GM23338 (cell line): ENCODE measurements around the gene FAAH. TPM values are rescaled to one million over a fixed set of nuclear protein-coding genes. Genes with fewer than 3 reads are reported as not detected.

ENCODE experiments used
- ATAC-seq: fragments of 200-7000 bp; cut with Tn5 transposase; 3 replicates; pipeline ENCODE4 v1.9.1; 2020
- DNase-seq: peaks from one replicate; pipeline ENCODE4 v3.0.0-alpha.2; 2015; ENCODE audit warnings: low spot score
- H2AFZ ChIP-seq: fragments of 200-600 bp; sonication (generic); 2 replicates; pipeline ENCODE4 v1.8.0; 2016; ENCODE audit warnings: antibody characterized with exemption, mild to moderate bottlenecking, moderate library complexity
- H3F3A ChIP-seq: fragments of 200-600 bp; sonication (generic); replicated peaks from 2 replicates; pipeline ENCODE4 v1.8.0; 2017; ENCODE audit warnings: antibody characterized with exemption, mixed run types, low read depth
- H3K27ac ChIP-seq: fragments of 200-600 bp; sonication (generic); 2 replicates; pipeline ENCODE4 v1.6.1; 2016; ENCODE audit warnings: low read depth
- H3K27me3 ChIP-seq: fragments of 200-600 bp; sonication (generic); 2 replicates; pipeline ENCODE4 v1.8.0; 2016; ENCODE audit warnings: mild to moderate bottlenecking, mixed run types, moderate library complexity; ENCODE audit not compliant: insufficient read depth
- H3K36me3 ChIP-seq: fragments of 200-600 bp; sonication (generic); 2 replicates; pipeline ENCODE4 v1.8.0; 2016; ENCODE audit warnings: mild to moderate bottlenecking; ENCODE audit not compliant: insufficient read depth
- H3K4me1 ChIP-seq: fragments of 200-600 bp; sonication (generic); 2 replicates; pipeline ENCODE4 v1.8.0; 2016; ENCODE audit warnings: mild to moderate bottlenecking, moderate library complexity; ENCODE audit not compliant: insufficient read depth
- H3K4me2 ChIP-seq: fragments of 200-600 bp; sonication (generic); 2 replicates; pipeline ENCODE4 v1.7.1; 2017; ENCODE audit warnings: mixed run types
- H3K4me3 ChIP-seq: fragments of 200-600 bp; sonication (generic); 2 replicates; pipeline ENCODE4 v1.6.1; 2016; ENCODE audit warnings: mixed run types
- H3K79me2 ChIP-seq: fragments of 200-600 bp; sonication (generic); replicated peaks from 2 replicates; pipeline ENCODE4 v1.8.0; 2017; ENCODE audit warnings: mild to moderate bottlenecking; ENCODE audit not compliant: insufficient read depth
- H3K9me2 ChIP-seq: fragments of 200-600 bp; sonication (generic); 2 replicates; pipeline ENCODE4 v1.8.0; 2017; ENCODE audit not compliant: insufficient read depth
- H4K20me1 ChIP-seq: fragments of 200-600 bp; sonication (generic); replicated peaks from 2 replicates; pipeline ENCODE4 v1.8.0; 2017; ENCODE audit warnings: mild to moderate bottlenecking; ENCODE audit not compliant: insufficient read depth
- H3K27ac Mint-ChIP-seq: 2 replicates; pipeline ENCODE4 v1.8.0; 2020; ENCODE audit warnings: inconsistent platforms, mild to moderate bottlenecking, moderate library complexity, mixed read lengths
- H3K27me3 Mint-ChIP-seq: 3 replicates; pipeline ENCODE4 v1.8.0; 2022; ENCODE audit warnings: low read depth, mild to moderate bottlenecking, moderate library complexity, mixed read lengths, inconsistent platforms; ENCODE audit not compliant: insufficient read depth, poor library complexity
- H3K36me3 Mint-ChIP-seq: 3 replicates; pipeline ENCODE4 v1.8.0; 2021; ENCODE audit warnings: low read depth, mild to moderate bottlenecking, inconsistent platforms, moderate library complexity, mixed read lengths
- H3K4me1 Mint-ChIP-seq: 3 replicates; pipeline ENCODE4 v1.8.0; 2020; ENCODE audit warnings: mild to moderate bottlenecking, inconsistent platforms, mixed read lengths
- H3K4me3 Mint-ChIP-seq: 3 replicates; pipeline ENCODE4 v1.8.0; 2021; ENCODE audit warnings: moderate library complexity, mild to moderate bottlenecking, inconsistent platforms, mixed read lengths
- H3K9me3 Mint-ChIP-seq: 3 replicates; pipeline ENCODE4 v1.8.0; 2020; ENCODE audit warnings: moderate library complexity, mild to moderate bottlenecking, inconsistent platforms, mixed read lengths
- CREB1 ChIP-seq: fragments of 250-450 bp; sonication (Bioruptor Pico); IDR thresholded peaks from 2 replicates; pipeline ENCODE4 v1.5.0; 2020; ENCODE audit warnings: low read depth, mild to moderate bottlenecking, moderate library complexity
- EZH2 ChIP-seq: fragments of 200-600 bp; sonication (generic); IDR thresholded peaks from one replicate; pipeline ENCODE4 v1.8.0; 2017; ENCODE audit warnings: antibody characterized with exemption, mild to moderate bottlenecking, low read depth; ENCODE audit not compliant: unreplicated experiment
- EZH2phosphoT487 ChIP-seq: fragments of 200-600 bp; sonication (generic); IDR thresholded peaks from one replicate; pipeline ENCODE4 v1.8.1; 2018; ENCODE audit warnings: antibody characterized with exemption; ENCODE audit not compliant: unreplicated experiment
- JUNB ChIP-seq: IDR thresholded peaks from one replicate; pipeline ENCODE4 v1.6.1; 2016; ENCODE audit warnings: antibody characterized with exemption; ENCODE audit not compliant: unreplicated experiment
- NANOG ChIP-seq: IDR thresholded peaks from 2 replicates; pipeline ENCODE4 v1.6.1; 2016; ENCODE audit warnings: antibody characterized with exemption, borderline replicate concordance
- STAT1 ChIP-seq: IDR thresholded peaks from one replicate; pipeline ENCODE4 v1.6.1; 2016; ENCODE audit warnings: antibody characterized with exemption; ENCODE audit not compliant: unreplicated experiment
- ZNF114 ChIP-seq: fragments of 250-450 bp; sonication (Bioruptor Pico); IDR thresholded peaks from 2 replicates; pipeline ENCODE4 v1.5.0; 2020; ENCODE audit warnings: mild to moderate bottlenecking, moderate library complexity
- ZNF331 ChIP-seq: fragments of 250-450 bp; sonication (Bioruptor Pico); IDR thresholded peaks from 2 replicates; pipeline ENCODE4 v1.5.0; 2020; ENCODE audit warnings: low read depth, mild to moderate bottlenecking, moderate library complexity
- polyA plus RNA-seq: library from polyadenylated mRNA; unstranded; fragments of >200 nt; fragmentation: Nextera tagmentation; extraction: Ambion mirVana; gene quantifications from 2 replicates; pipeline ENCODE4 v1.2.1, GENCODE V29; 2016
- total RNA-seq: library from RNA; depleted of rRNA; stranded (reverse); fragments of >200 nt; shearing (Covaris generic); gene quantifications from 2 replicates; pipeline ENCODE4 v1.2.3, GENCODE V29; 2014
- TF ChIP-seq, protein P1 (sequence below): IDR thresholded peaks from one replicate; pipeline ENCODE4 v1.6.1; 2018; ENCODE audit warnings: antibody characterized with exemption; ENCODE audit not compliant: unreplicated experiment
- TF ChIP-seq, protein P2 (sequence below): fragments of 250-450 bp; sonication (Bioruptor Pico); IDR thresholded peaks from 2 replicates; pipeline ENCODE4 v1.5.0; 2020; ENCODE audit warnings: mild to moderate bottlenecking, moderate library complexity

The FAAH gene
- total and polyA plus RNA-seq, 2 experiments from 2014 or later: 10.7 to 24.0 TPM

DNA sequence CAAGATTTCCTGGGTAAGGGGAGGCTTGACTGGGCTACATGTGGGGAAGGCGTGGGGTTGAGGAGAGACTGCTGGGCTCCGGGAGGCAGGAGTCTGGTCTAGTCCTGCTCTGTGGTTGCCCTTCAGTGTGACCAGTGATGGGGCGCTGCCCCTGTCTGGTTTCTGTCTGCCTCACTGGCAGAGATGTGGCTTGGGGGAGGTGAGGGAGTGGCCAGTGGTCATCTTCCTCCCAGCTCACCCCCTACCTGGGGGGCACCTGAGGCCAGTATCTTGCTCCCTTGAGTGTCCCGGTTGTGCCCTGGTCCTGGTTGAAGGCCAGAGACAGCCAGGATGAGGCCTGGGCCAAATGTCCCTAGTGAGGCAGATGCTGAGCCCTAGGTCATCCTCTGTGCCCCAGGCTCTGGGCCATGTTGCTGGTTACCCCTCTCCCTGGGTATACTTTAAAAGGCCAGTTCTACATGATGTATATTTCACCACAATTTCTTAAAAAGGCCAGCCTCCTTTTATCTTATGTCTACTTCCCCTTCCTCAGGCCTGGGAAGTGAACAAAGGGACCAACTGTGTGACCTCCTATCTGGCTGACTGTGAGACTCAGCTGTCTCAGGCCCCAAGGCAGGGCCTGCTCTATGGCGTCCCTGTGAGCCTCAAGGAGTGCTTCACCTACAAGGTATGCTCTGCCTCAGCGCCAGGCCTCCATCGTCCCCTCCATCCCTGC is 10.5 kb downstream of the FAAH start (continued):
- TF ChIP-seq, protein P1, sequence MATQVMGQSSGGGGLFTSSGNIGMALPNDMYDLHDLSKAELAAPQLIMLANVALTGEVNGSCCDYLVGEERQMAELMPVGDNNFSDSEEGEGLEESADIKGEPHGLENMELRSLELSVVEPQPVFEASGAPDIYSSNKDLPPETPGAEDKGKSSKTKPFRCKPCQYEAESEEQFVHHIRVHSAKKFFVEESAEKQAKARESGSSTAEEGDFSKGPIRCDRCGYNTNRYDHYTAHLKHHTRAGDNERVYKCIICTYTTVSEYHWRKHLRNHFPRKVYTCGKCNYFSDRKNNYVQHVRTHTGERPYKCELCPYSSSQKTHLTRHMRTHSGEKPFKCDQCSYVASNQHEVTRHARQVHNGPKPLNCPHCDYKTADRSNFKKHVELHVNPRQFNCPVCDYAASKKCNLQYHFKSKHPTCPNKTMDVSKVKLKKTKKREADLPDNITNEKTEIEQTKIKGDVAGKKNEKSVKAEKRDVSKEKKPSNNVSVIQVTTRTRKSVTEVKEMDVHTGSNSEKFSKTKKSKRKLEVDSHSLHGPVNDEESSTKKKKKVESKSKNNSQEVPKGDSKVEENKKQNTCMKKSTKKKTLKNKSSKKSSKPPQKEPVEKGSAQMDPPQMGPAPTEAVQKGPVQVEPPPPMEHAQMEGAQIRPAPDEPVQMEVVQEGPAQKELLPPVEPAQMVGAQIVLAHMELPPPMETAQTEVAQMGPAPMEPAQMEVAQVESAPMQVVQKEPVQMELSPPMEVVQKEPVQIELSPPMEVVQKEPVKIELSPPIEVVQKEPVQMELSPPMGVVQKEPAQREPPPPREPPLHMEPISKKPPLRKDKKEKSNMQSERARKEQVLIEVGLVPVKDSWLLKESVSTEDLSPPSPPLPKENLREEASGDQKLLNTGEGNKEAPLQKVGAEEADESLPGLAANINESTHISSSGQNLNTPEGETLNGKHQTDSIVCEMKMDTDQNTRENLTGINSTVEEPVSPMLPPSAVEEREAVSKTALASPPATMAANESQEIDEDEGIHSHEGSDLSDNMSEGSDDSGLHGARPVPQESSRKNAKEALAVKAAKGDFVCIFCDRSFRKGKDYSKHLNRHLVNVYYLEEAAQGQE: no peak
- TF ChIP-seq NANOG: no peak

DNA sequence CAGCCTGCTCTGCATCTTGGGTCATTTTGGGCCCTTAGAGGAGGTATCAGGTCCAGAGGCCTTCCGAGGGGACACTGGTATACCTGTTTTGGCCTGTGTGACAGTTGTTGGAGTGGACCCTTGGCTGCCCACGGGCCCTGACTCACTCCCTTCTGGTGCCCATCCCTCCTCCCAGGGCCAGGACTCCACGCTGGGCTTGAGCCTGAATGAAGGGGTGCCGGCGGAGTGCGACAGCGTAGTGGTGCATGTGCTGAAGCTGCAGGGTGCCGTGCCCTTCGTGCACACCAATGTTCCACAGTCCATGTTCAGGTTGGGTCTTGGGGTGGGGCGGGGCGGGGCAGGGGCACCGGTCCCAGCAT is 11.1 kb downstream of the FAAH start:
- Histone ChIP-seq H3K27ac (no peak overlapping the region), H3F3A (no peaks in the 10 kb centered on the region), H3K4me3 (no peak overlapping the region), H3K36me3 (no peaks in the 10 kb centered on the region; the same call in 1 of the 2 replicates), H3K27me3 (no peaks in the 10 kb centered on the region), H4K20me1 (no peaks in the 10 kb centered on the region), H3K9me2 (no peaks in the 10 kb centered on the region), H2AFZ (no peak overlapping the region), H3K79me2 (no peaks in the 10 kb centered on the region), H3K4me2 (no peak overlapping the region), H3K4me1 (peaks cover 29% of the 10 kb centered on the region)
- Mint-ChIP-seq H3K27me3 (peaks cover 21% of the 10 kb centered on the region), H3K4me3 (no peak overlapping the region), H3K4me1 (peaks cover 26% of the 10 kb centered on the region), H3K9me3 (no peaks in the 10 kb centered on the region), H3K36me3 (no peaks in the 10 kb centered on the region; the same call in 1 of the 3 replicates), H3K27ac (no peak overlapping the region)
- ATAC-seq (no peak), DNase-seq (no peak)
- TF ChIP-seq ZNF114: no peak
- no peak for TF ChIP-seq JUNB
- no peak for TF ChIP-seq CREB1
- no peak for TF ChIP-seq ZNF331
- no peak for TF ChIP-seq NANOG
- no peak for TF ChIP-seq STAT1
- no peak for TF ChIP-seq EZH2
- TF ChIP-seq, protein P2, sequence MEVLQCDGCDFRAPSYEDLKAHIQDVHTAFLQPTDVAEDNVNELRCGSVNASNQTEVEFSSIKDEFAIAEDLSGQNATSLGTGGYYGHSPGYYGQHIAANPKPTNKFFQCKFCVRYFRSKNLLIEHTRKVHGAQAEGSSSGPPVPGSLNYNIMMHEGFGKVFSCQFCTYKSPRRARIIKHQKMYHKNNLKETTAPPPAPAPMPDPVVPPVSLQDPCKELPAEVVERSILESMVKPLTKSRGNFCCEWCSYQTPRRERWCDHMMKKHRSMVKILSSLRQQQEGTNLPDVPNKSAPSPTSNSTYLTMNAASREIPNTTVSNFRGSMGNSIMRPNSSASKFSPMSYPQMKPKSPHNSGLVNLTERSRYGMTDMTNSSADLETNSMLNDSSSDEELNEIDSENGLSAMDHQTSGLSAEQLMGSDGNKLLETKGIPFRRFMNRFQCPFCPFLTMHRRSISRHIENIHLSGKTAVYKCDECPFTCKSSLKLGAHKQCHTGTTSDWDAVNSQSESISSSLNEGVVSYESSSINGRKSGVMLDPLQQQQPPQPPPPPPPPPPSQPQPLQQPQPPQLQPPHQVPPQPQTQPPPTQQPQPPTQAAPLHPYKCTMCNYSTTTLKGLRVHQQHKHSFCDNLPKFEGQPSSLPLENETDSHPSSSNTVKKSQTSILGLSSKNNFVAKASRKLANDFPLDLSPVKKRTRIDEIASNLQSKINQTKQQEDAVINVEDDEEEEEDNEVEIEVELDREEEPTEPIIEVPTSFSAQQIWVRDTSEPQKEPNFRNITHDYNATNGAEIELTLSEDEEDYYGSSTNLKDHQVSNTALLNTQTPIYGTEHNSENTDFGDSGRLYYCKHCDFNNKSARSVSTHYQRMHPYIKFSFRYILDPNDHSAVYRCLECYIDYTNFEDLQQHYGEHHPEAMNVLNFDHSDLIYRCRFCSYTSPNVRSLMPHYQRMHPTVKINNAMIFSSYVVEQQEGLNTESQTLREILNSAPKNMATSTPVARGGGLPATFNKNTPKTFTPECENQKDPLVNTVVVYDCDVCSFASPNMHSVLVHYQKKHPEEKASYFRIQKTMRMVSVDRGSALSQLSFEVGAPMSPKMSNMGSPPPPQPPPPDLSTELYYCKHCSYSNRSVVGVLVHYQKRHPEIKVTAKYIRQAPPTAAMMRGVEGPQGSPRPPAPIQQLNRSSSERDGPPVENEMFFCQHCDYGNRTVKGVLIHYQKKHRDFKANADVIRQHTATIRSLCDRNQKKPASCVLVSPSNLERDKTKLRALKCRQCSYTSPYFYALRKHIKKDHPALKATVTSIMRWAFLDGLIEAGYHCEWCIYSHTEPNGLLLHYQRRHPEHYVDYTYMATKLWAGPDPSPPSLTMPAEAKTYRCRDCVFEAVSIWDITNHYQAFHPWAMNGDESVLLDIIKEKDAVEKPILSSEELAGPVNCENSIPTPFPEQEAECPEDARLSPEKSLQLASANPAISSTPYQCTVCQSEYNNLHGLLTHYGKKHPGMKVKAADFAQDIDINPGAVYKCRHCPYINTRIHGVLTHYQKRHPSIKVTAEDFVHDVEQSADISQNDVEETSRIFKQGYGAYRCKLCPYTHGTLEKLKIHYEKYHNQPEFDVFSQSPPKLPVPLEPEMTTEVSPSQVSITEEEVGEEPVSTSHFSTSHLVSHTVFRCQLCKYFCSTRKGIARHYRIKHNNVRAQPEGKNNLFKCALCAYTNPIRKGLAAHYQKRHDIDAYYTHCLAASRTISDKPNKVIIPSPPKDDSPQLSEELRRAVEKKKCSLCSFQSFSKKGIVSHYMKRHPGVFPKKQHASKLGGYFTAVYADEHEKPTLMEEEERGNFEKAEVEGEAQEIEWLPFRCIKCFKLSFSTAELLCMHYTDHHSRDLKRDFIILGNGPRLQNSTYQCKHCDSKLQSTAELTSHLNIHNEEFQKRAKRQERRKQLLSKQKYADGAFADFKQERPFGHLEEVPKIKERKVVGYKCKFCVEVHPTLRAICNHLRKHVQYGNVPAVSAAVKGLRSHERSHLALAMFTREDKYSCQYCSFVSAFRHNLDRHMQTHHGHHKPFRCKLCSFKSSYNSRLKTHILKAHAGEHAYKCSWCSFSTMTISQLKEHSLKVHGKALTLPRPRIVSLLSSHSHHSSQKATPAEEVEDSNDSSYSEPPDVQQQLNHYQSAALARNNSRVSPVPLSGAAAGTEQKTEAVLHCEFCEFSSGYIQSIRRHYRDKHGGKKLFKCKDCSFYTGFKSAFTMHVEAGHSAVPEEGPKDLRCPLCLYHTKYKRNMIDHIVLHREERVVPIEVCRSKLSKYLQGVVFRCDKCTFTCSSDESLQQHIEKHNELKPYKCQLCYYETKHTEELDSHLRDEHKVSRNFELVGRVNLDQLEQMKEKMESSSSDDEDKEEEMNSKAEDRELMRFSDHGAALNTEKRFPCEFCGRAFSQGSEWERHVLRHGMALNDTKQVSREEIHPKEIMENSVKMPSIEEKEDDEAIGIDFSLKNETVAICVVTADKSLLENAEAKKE (CRISPR knock-in tag): no peak
- no peak for TF ChIP-seq EZH2phosphoT487
- TF ChIP-seq, protein P1: no peak
